Uterus (tissue), 4 donors: Measurements from ENCODE around the gene IL22RA1. TPM values are rescaled to one million over a fixed set of nuclear protein-coding genes. Genes with fewer than 3 reads are reported as not detected.

ENCODE experiments used
- DNase-seq, 2 donors: peaks; one replicate each; pipeline ENCODE4 v3.0.0-alpha.2; 2019 to 2020
- H3K27ac ChIP-seq, 2 donors: fragments of 200-600 bp; sonication (generic); 1 replicate in 1 of 2; 2 replicates in 1 of 2; pipeline ENCODE4 v1.5.1; 2016 to 2018
- H3K27me3 ChIP-seq, 2 donors: fragments of 200-600 bp; sonication (generic); one replicate each; pipeline ENCODE4 v1.5.1; 2018 to 2019; ENCODE audit warnings: control low read depth in 1 of 2
- H3K36me3 ChIP-seq, 2 donors: fragments of 200-600 bp; sonication (generic); one replicate each; pipeline ENCODE4 v1.5.1; 2019; ENCODE audit warnings: control low read depth in 1 of 2
- H3K4me1 ChIP-seq, 2 donors: fragments of 200-600 bp; sonication (generic); one replicate each; pipeline ENCODE4 v1.5.1; 2018 to 2019; ENCODE audit warnings: control low read depth in 1 of 2
- H3K4me3 ChIP-seq, 2 donors: fragments of 200-600 bp; sonication (generic); 1 replicate in 1 of 2; 2 replicates in 1 of 2; pipeline ENCODE4 v1.5.1; 2018 to 2019; ENCODE audit warnings: mild to moderate bottlenecking in 1 of 2
- H3K9me3 ChIP-seq, 2 donors: fragments of 200-600 bp; sonication (generic); one replicate each; pipeline ENCODE4 v1.5.1; 2019; ENCODE audit warnings: control low read depth in 1 of 2
- POLR2A ChIP-seq, 2 donors: fragments of 450-650 bp; IDR thresholded peaks; one replicate each; pipeline ENCODE4 v1.6.1; 2016; ENCODE audit warnings: antibody characterized with exemption in 2 of 2, mild to moderate bottlenecking in 1 of 2, moderate library complexity in 1 of 2
- intact Hi-C: fragments of 100-400 bp; cut with DNase I; formaldehyde crosslinking; loops from one replicate; pipeline ENCODE4 v1.15.1; 2023; ENCODE audit warnings: low total_unique reads
- total RNA-seq, 4 donors: library from RNA; depleted of rRNA in 3 of 4; stranded (reverse); fragments of >200 nt in 3 of 4; gene quantifications; one replicate each; pipeline versions ENCODE4 v1.1.0 to v1.2.4, GENCODE V29; 2014 to 2023
- TF ChIP-seq, protein P1 (sequence below), 4 experiments: fragments of 200-600 bp in 2 of 4; fragments of 450-650 bp in 2 of 4; sonication (generic) in 2 of 4; IDR thresholded peaks; one replicate each; pipeline ENCODE4 v1.5.1; 2016 to 2019; ENCODE audit warnings: antibody characterized with exemption in 4 of 4, mild to moderate bottlenecking in 2 of 4, moderate library complexity in 1 of 4
- donor health status: DM: yes; HTN: yes; CAD: no.

Gene IL22RA1
- total RNA-seq, 4 donors from 2014 or later = 0.21 to 0.37 TPM; not detected in 2

DNA sequence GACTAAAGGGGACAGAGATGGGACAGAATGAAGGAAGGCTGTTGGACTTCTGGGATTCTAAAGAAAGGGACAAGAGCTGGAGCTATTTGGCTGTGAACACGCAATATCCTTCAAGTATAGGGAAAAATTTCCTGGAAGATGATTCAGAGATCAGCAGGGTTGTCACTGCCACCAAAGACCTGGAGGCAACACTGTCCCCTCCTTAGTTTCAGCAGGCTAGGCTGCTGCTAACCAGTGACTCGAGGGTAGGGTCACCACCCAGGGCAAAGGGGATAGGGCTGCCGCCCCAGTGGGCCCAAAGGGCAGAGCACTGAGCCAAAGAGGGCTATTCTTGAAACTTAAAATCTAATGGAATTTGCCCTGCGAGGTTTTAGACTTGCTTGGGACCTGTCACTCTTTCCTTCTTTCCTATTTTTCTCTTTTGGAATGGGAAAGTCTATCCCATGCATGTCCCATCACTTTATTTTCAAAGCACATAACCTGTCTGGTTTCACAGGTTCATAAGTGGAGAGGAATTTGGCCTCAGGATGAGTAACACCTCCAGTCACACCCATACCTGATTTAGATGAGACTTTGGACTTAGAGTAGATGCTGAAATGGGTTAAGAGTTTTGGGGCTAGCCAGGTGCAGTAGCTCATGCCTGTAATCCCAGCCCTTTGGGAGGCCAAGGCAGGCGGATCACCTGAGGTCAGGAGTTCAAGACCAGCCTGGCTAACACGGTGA lies 32.3 kb upstream of the IL22RA1 start:
- no peak for DNase-seq
- Histone ChIP-seq H3K27me3 (no peaks in the 10 kb centered on the region), H3K36me3 (no peaks in the 10 kb centered on the region), H3K27ac (no peak overlapping the region), H3K4me1 (no peaks in the 10 kb centered on the region), H3K9me3 (no peaks in the 10 kb centered on the region), H3K4me3 (no peak overlapping the region)
- TF ChIP-seq POLR2A (IDR thresholded peaks at IDR 0.05) = no peak
- TF ChIP-seq, protein P1, sequence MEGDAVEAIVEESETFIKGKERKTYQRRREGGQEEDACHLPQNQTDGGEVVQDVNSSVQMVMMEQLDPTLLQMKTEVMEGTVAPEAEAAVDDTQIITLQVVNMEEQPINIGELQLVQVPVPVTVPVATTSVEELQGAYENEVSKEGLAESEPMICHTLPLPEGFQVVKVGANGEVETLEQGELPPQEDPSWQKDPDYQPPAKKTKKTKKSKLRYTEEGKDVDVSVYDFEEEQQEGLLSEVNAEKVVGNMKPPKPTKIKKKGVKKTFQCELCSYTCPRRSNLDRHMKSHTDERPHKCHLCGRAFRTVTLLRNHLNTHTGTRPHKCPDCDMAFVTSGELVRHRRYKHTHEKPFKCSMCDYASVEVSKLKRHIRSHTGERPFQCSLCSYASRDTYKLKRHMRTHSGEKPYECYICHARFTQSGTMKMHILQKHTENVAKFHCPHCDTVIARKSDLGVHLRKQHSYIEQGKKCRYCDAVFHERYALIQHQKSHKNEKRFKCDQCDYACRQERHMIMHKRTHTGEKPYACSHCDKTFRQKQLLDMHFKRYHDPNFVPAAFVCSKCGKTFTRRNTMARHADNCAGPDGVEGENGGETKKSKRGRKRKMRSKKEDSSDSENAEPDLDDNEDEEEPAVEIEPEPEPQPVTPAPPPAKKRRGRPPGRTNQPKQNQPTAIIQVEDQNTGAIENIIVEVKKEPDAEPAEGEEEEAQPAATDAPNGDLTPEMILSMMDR (IDR thresholded peaks at IDR 0.05) = no peak
- intact Hi-C loops = no loop called here

GRCh38 chr1:24173638-24174575 lies 31.0 kb upstream of the IL22RA1 start:
- DNase-seq = no peak
- Histone ChIP-seq H3K4me1 (no peaks in the 10 kb centered on the region), H3K36me3 (no peaks in the 10 kb centered on the region), H3K4me3 (no peak overlapping the region), H3K9me3 (no peaks in the 10 kb centered on the region), H3K27ac (no peak overlapping the region), H3K27me3 (no peaks in the 10 kb centered on the region)
- no peak for TF ChIP-seq POLR2A (IDR thresholded peaks at IDR 0.05)
- TF ChIP-seq, protein P1 (IDR thresholded peaks at IDR 0.05) = no peak
- intact Hi-C loops = no loop called here

DNA sequence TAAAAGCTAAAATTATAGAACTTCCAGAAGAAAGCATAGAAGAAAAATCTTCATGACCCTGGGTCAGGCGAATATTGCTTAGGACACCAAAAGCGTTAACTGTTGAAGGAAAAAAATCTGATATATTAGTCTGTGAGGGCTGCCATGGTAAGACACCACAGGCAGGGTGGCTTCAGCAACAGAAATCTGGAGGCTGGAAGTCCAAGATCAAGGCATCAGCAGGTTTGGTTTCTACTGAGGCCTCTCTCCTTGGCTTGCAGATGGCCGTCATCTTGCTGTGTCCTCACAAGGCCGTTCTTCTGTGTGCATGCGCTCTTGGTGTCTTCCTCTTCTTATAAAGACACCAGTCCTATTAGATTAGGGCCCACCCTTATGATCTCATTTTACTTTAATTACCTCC lies 29.7 kb upstream of the IL22RA1 start:
- no peak for DNase-seq
- no peaks in the 10 kb centered on the region for H3K36me3 ChIP-seq
- H3K4me3 ChIP-seq = no peak overlapping the region
- no peak overlapping the region for H3K27ac ChIP-seq
- TF ChIP-seq, protein P1 (IDR thresholded peaks at IDR 0.05) = no peak
- TF ChIP-seq POLR2A (IDR thresholded peaks at IDR 0.05) = no peak
- H3K4me1 ChIP-seq = no peaks in the 10 kb centered on the region
- intact Hi-C loops = no loop called here
- no peaks in the 10 kb centered on the region for H3K27me3 ChIP-seq
- no peaks in the 10 kb centered on the region for H3K9me3 ChIP-seq

DNA sequence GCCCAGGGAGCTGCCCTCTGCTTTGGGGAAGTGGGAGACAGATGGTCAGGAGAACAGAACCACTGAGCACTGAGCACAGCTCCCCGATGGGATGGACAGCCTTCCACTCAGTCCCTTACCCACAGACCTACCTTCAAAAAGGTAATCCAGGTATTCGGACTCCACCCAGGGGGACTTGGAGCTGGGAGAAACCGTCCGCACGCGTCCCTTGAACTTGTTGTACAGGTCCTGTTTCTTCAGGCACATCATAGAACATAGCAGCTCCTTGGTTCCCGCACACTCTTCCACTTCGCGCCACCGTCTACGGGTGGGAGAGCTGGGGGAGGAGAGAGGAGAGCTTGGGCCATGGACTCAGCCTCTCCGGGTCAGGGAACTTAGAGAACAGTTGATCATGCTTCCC lies 26.3 kb upstream of the IL22RA1 start:
- Histone ChIP-seq H3K4me1 (no peaks in the 10 kb centered on the region), H3K36me3 (no peaks in the 10 kb centered on the region), H3K27ac (no peak overlapping the region), H3K9me3 (no peaks in the 10 kb centered on the region), H3K4me3 (no peak overlapping the region), H3K27me3 (no peaks in the 10 kb centered on the region)
- TF ChIP-seq, protein P1 (IDR thresholded peaks at IDR 0.05) = no peak
- no peak for TF ChIP-seq POLR2A (IDR thresholded peaks at IDR 0.05)
- intact Hi-C loops = no loop called here
- DNase-seq = no peak

DNA sequence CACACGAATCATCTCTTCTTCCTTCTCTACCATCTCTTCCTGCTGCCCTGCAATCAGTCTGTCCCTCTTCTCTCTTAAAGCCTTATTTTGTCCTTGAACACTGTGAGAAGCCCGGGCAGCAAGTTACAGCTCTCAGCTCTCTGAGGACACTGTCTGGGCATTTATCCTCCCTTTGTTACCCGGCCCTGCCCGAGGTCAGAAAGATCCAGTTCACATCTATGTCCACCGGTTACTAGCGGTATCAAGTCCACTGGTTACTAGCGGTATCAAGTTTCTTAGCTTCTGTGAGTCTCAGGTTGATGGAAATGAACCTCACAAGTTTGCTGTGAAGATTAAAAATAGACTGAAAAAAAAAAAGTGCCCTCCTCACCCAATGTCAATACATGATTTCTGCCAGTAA lies 25.3 kb upstream of the IL22RA1 start:
- H3K27me3 ChIP-seq = no peaks in the 10 kb centered on the region
- DNase-seq = no peak
- TF ChIP-seq, protein P1 (IDR thresholded peaks at IDR 0.05) = no peak
- no peak for TF ChIP-seq POLR2A (IDR thresholded peaks at IDR 0.05)
- no peaks in the 10 kb centered on the region for H3K4me1 ChIP-seq
- intact Hi-C loops = no loop called here
- H3K4me3 ChIP-seq = no peak overlapping the region
- no peaks in the 10 kb centered on the region for H3K9me3 ChIP-seq
- no peaks in the 10 kb centered on the region for H3K36me3 ChIP-seq
- H3K27ac ChIP-seq = no peak overlapping the region
